GM21717 (cell line): Measurements from ENCODE around the gene CCDC38.

Experiments used
- ATAC-seq: cut with Tn5 transposase; IDR thresholded peaks from one replicate; pipeline ENCODE4 v1.9.1; 2021; ENCODE audit warnings: mild to moderate bottlenecking, moderate library complexity; ENCODE audit not compliant: unreplicated experiment

Gene CCDC38

GRCh38 chr12:95962222-95962621, 19.8 kb upstream of the CCDC38 start:
- no peak for ATAC-seq

GRCh38 chr12:95960241-95960640, 17.8 kb upstream of the CCDC38 start:
- ATAC-seq, result no peak

- no peak for ATAC-seq
Observed at GRCh38 chr12:95959107-95959506, 16.7 kb upstream of the CCDC38 start.

- no peak for ATAC-seq
Observed at GRCh38 chr12:95956557-95957145, 14.2 kb upstream of the CCDC38 start.

GRCh38 chr12:95955549-95956159, 13.2 kb upstream of the CCDC38 start:
- ATAC-seq, result no peak

GRCh38 chr12:95953000-95953399, 10.6 kb upstream of the CCDC38 start:
- no peak for ATAC-seq

- ATAC-seq, result no peak
Observed at GRCh38 chr12:95951515-95951914, 9.1 kb upstream of the CCDC38 start.

- no peak for ATAC-seq
Observed at GRCh38 chr12:95949477-95950206, 7.2 kb upstream of the CCDC38 start.

GRCh38 chr12:95944108-95944704, 1.8 kb upstream of the CCDC38 start:
- ATAC-seq, result no peak

GRCh38 chr12:95943330-95943842, 972 bp upstream of the CCDC38 start, which contains the start of gene AMDHD1:
AMDHD1 (plus strand) TSS chr12:95943331; CDS start chr12:95943399, 68 bp downstream.
- peak; percentile 73 for ATAC-seq

GRCh38 chr12:95942101-95942523, 302 bp downstream of the CCDC38 start:
- ATAC-seq, result no peak

- ATAC-seq, result no peak
Observed at GRCh38 chr12:95940514-95940913, 1.9 kb downstream of the CCDC38 start.

- no peak for ATAC-seq
Observed at GRCh38 chr12:95922231-95922630, 20.2 kb downstream of the CCDC38 start.

- ATAC-seq, result no peak
Observed at GRCh38 chr12:95919110-95919509, 23.3 kb downstream of the CCDC38 start.

GRCh38 chr12:95918194-95918993, 24.0 kb downstream of the CCDC38 start:
- ATAC-seq, result peak; percentile 80

GRCh38 chr12:95909871-95910270, 32.5 kb downstream of the CCDC38 start:
- ATAC-seq, result no peak

- ATAC-seq, result no peak
Observed at GRCh38 chr12:95908573-95908972, 33.8 kb downstream of the CCDC38 start.

- no peak for ATAC-seq
Observed at GRCh38 chr12:95898081-95898480, 44.3 kb downstream of the CCDC38 start.

- no peak for ATAC-seq
Observed at GRCh38 chr12:95896846-95897245, 45.6 kb downstream of the CCDC38 start.

GRCh38 chr12:95890958-95891357, 51.5 kb downstream of the CCDC38 start:
- ATAC-seq, result no peak

- ATAC-seq, result no peak
Observed at GRCh38 chr12:95887311-95887710, 55.1 kb downstream of the CCDC38 start.
